Liver (tissue), 9 donors: ENCODE data around the gene SMAD7. TPM values are rescaled to one million over a fixed set of nuclear protein-coding genes. Genes with fewer than 3 reads are reported as not detected.

Source experiments
- DNase-seq: peaks from one replicate; pipeline ENCODE4 v3.0.0-alpha.2; 2017; ENCODE audit warnings: low spot score
- H3K27ac ChIP-seq, 2 donors: one replicate each; pipeline ENCODE4 v1.7.0; 2013; ENCODE audit warnings: inconsistent platforms in 2 of 2, low read length in 2 of 2, control low read depth in 1 of 2, low read depth in 1 of 2, mild to moderate bottlenecking in 1 of 2
- H3K27me3 ChIP-seq, 4 donors: one replicate each; pipeline versions ENCODE4 v1.6.1 to v1.7.0; 2013; ENCODE audit warnings: low read length in 3 of 4, inconsistent platforms in 1 of 4, mild to moderate bottlenecking in 1 of 4, moderate library complexity in 1 of 4; ENCODE audit not compliant: control insufficient read depth in 4 of 4, insufficient read depth in 4 of 4
- H3K36me3 ChIP-seq, 4 donors: one replicate each; pipeline versions ENCODE4 v1.6.1 to v1.7.0; 2013; ENCODE audit warnings: low read length in 3 of 4, mild to moderate bottlenecking in 3 of 4, low read depth in 1 of 4, moderate library complexity in 1 of 4; ENCODE audit not compliant: control insufficient read depth in 4 of 4, insufficient read depth in 3 of 4
- H3K4me1 ChIP-seq, 4 donors: one replicate each; pipeline versions ENCODE4 v1.6.1 to v1.7.0; 2013; ENCODE audit warnings: low read length in 3 of 4, mild to moderate bottlenecking in 3 of 4, moderate library complexity in 1 of 4; ENCODE audit not compliant: control insufficient read depth in 4 of 4, insufficient read depth in 4 of 4
- H3K4me3 ChIP-seq, 3 donors: one replicate each; pipeline versions ENCODE4 v1.6.1 to v1.7.0; 2013; ENCODE audit warnings: low read length in 3 of 3, control low read depth in 1 of 3, low read depth in 1 of 3, mild to moderate bottlenecking in 1 of 3
- H3K9ac ChIP-seq, 2 donors: one replicate each; pipeline ENCODE4 v1.7.0; 2013; ENCODE audit warnings: low read length in 2 of 2, mild to moderate bottlenecking in 2 of 2, moderate library complexity in 2 of 2, control low read depth in 1 of 2, low read depth in 1 of 2
- H3K9me3 ChIP-seq, 4 donors: one replicate each; pipeline versions ENCODE4 v1.6.1 to v1.7.0; 2013; ENCODE audit warnings: low read length in 3 of 4; ENCODE audit not compliant: control insufficient read depth in 4 of 4
- ATF3 ChIP-seq: IDR thresholded peaks from 2 replicates; pipeline ENCODE4 v1.6.1; 2016; ENCODE audit warnings: antibody characterized with exemption
- CTCF ChIP-seq: fragments of 150-350 bp; IDR thresholded peaks from 2 replicates; pipeline ENCODE4 v1.5.1; 2017; ENCODE audit warnings: improper control_type of control experiment, low read depth, low read length; ENCODE audit not compliant: missing input control
- EGR1 ChIP-seq, 2 donors: IDR thresholded peaks; 2 replicates each; pipeline ENCODE4 v1.6.1; 2016 to 2018; ENCODE audit warnings: antibody characterized with exemption in 2 of 2, low read depth in 2 of 2
- FOXA1 ChIP-seq: IDR thresholded peaks from 2 replicates; pipeline ENCODE4 v1.6.1; 2016; ENCODE audit warnings: antibody characterized with exemption
- HNF4G ChIP-seq: IDR thresholded peaks from 2 replicates; pipeline ENCODE4 v1.6.1; 2016; ENCODE audit warnings: antibody characterized with exemption
- JUND ChIP-seq, 2 donors: IDR thresholded peaks; 2 replicates each; pipeline ENCODE4 v1.6.1; 2016; ENCODE audit warnings: antibody characterized with exemption in 2 of 2
- MAX ChIP-seq: IDR thresholded peaks from 2 replicates; pipeline ENCODE4 v1.6.1; 2016; ENCODE audit warnings: antibody characterized with exemption
- NR2F2 ChIP-seq: IDR thresholded peaks from 2 replicates; pipeline ENCODE4 v1.6.1; 2016; ENCODE audit warnings: antibody characterized with exemption
- REST ChIP-seq: IDR thresholded peaks from 2 replicates; pipeline ENCODE4 v1.6.1; 2016; ENCODE audit warnings: antibody characterized with exemption, mild to moderate bottlenecking
- RXRA ChIP-seq, 2 donors: IDR thresholded peaks; 2 replicates each; pipeline ENCODE4 v1.6.1; 2017 to 2018; ENCODE audit warnings: antibody characterized with exemption in 2 of 2, mild to moderate bottlenecking in 1 of 2
- TAF1 ChIP-seq: conservative IDR thresholded peaks from 2 replicates; pipeline ENCODE4 v1.6.1; 2016; ENCODE audit warnings: antibody characterized with exemption, mild to moderate bottlenecking
- ZBTB33 ChIP-seq: IDR thresholded peaks from 2 replicates; pipeline ENCODE4 v1.6.1; 2016; ENCODE audit warnings: antibody characterized with exemption
- WGBS: extraction: QIAGEN DNeasy Blood & Tissue Kit; methylation state at CpG from one replicate; pipeline ENCODE4 v1.1.7; 2013; 5-methylcytosine and 5-hydroxymethylcytosine counted together
- polyA plus RNA-seq, 2 donors: library from polyadenylated mRNA; stranded (reverse) in 1 of 2; unstranded in 1 of 2; fragments of 200-250 nt in 1 of 2; fragments of >200 nt in 1 of 2; fragmentation: Nextera tagmentation in 1 of 2; extraction: Ambion mirVana in 1 of 2; gene quantifications; one replicate each; pipeline versions ENCODE4 v1.2.1 to v1.2.3, GENCODE V29; 2013 to 2015
- total RNA-seq, 2 donors: library from RNA; depleted of rRNA; stranded (reverse); fragments of >200 nt; gene quantifications; one replicate each; pipeline ENCODE4 v1.2.3, GENCODE V29; 2014
- donor health status: healthy.
- donor health status: healthy.
- donor health status: healthy.
- donor health status: healthy.
- donor health status: healthy.

The SMAD7 gene
- total and polyA plus RNA-seq, 4 donors = 3.2 to 11.8 (median 10.1) TPM

- no peak for DNase-seq
- WGBS = 94% methylated on average over 3 of the region's 3 CpGs
- no peaks in the 10 kb centered on the region for H3K4me1 ChIP-seq
Measured at GRCh38 chr18:48913775-48914174, 37.0 kb downstream of the SMAD7 start.

GRCh38 chr18:48913201-48913600, 37.6 kb downstream of the SMAD7 start:
- Histone ChIP-seq H3K27ac (no peak overlapping the region), H3K27me3 (no peaks in the 10 kb centered on the region), H3K9ac (no peak overlapping the region), H3K4me3 (no peak overlapping the region), H3K9me3 (no peaks in the 10 kb centered on the region), H3K4me1 (no peaks in the 10 kb centered on the region), H3K36me3 (no peaks in the 10 kb centered on the region)
- WGBS = 74% methylated on average over 5 of the region's 5 CpGs
- DNase-seq = no peak
- TF ChIP-seq EGR1 (IDR thresholded peaks at IDR 0.05; ENCODE audit: low read depth in 2 of 2) = no peak
- no peak for TF ChIP-seq TAF1
- no peak for TF ChIP-seq NR2F2
- no peak for TF ChIP-seq RXRA (IDR thresholded peaks at IDR 0.05)
- peak; percentile 53 for TF ChIP-seq CTCF
- TF ChIP-seq REST = no peak

More at GRCh38 chr18:48913775-48914174, 37.0 kb downstream of the SMAD7 start:
- no peak for TF ChIP-seq ATF3
- no peak for TF ChIP-seq RXRA (IDR thresholded peaks at IDR 0.05)
- TF ChIP-seq MAX = no peak
- no peak for TF ChIP-seq ZBTB33
- no peak for TF ChIP-seq TAF1
- no peak for TF ChIP-seq HNF4G
- no peak for TF ChIP-seq JUND (IDR thresholded peaks at IDR 0.05)
- TF ChIP-seq EGR1 (IDR thresholded peaks at IDR 0.05; ENCODE audit: low read depth in 2 of 2) = no peak
- no peak for TF ChIP-seq REST
- TF ChIP-seq NR2F2 = no peak
- TF ChIP-seq FOXA1 = no peak
- Histone ChIP-seq H3K4me3 (no peak overlapping the region), H3K9me3 (no peaks in the 10 kb centered on the region), H3K27me3 (no peaks in the 10 kb centered on the region), H3K36me3 (no peaks in the 10 kb centered on the region), H3K27ac (no peak overlapping the region), H3K9ac (no peak overlapping the region)
